K562 (cell line): Measurements from ENCODE around the gene PMF1. TPM values are rescaled to one million over a fixed set of nuclear protein-coding genes. Genes with fewer than 3 reads are reported as not detected.

Experiments used
- BRD4 ChIP-seq: fragments of 200-600 bp; sonication (generic); IDR thresholded peaks from 2 replicates; pipeline ENCODE4 v1.6.1; 2017; ENCODE audit warnings: inconsistent platforms
- EGR1 ChIP-seq: fragments of 450-650 bp; conservative IDR thresholded peaks from 2 replicates; pipeline ENCODE4 v1.6.1; 2017; ENCODE audit warnings: mild to moderate bottlenecking
- EP400 ChIP-seq: fragments of 450-650 bp; IDR thresholded peaks from 2 replicates; pipeline ENCODE4 v1.6.1; 2017; ENCODE audit warnings: antibody characterized with exemption, mild to moderate bottlenecking, moderate library complexity
- HDAC1 ChIP-seq, 2 experiments: fragments of 450-650 bp; IDR thresholded peaks; 2 replicates each; pipeline ENCODE4 v1.6.1; 2016 to 2017; ENCODE audit warnings: inconsistent platforms in 1 of 2, mild to moderate bottlenecking in 1 of 2, moderate library complexity in 1 of 2
- MEIS2 ChIP-seq: fragments of 450-650 bp; IDR thresholded peaks from 2 replicates; pipeline ENCODE4 v1.6.1; 2014; ENCODE audit warnings: mild to moderate bottlenecking; ENCODE audit not compliant: partially characterized antibody
- MYNN ChIP-seq, 2 experiments: sonication (generic); formaldehyde crosslinking in 1 of 2; IDR thresholded peaks; 2 replicates each; pipeline versions ENCODE4 v1.5.0 to v1.6.1; 2016 to 2020; ENCODE audit warnings: antibody characterized with exemption in 1 of 2, missing genetic modification reagents in 1 of 2
- POU5F1 ChIP-seq: fragments of 150-350 bp; IDR thresholded peaks from 2 replicates; pipeline ENCODE4 v1.6.1; 2014; ENCODE audit warnings: borderline replicate concordance, low read length, low read depth, mild to moderate bottlenecking; ENCODE audit not compliant: partially characterized antibody
- SIX5 ChIP-seq, 2 experiments: IDR thresholded peaks; 2 replicates each; pipeline ENCODE4 v1.6.1; 2011; ENCODE audit warnings: low read length in 2 of 2, borderline replicate concordance in 1 of 2, low read depth in 1 of 2, mild to moderate bottlenecking in 1 of 2, moderate library complexity in 1 of 2; ENCODE audit not compliant: insufficient read depth in 1 of 2
- SMARCA4 ChIP-seq: fragments of 450-650 bp; IDR thresholded peaks from 2 replicates; pipeline ENCODE4 v1.6.1; 2016
- TFAM ChIP-seq: fragments of 250-450 bp; sonication (Bioruptor Pico); conservative IDR thresholded peaks from 2 replicates; pipeline ENCODE4 v1.5.0; 2021; ENCODE audit warnings: mild to moderate bottlenecking, moderate library complexity
- ZNF124 ChIP-seq: sonication (generic); formaldehyde crosslinking; IDR thresholded peaks from 2 replicates; pipeline ENCODE4 v1.8.1; 2022; ENCODE audit warnings: missing genetic modification reagents
- ZNF696 ChIP-seq: fragments of 250-450 bp; sonication (Bioruptor Pico); conservative IDR thresholded peaks from 2 replicates; pipeline ENCODE4 v1.4.0; 2020; ENCODE audit warnings: mild to moderate bottlenecking, moderate library complexity
- ZNF780A ChIP-seq: fragments of 250-450 bp; sonication (Bioruptor Pico); IDR thresholded peaks from 2 replicates; pipeline ENCODE4 v1.5.0; 2021; ENCODE audit warnings: mild to moderate bottlenecking
- polyA plus RNA-seq, 8 experiments: library from polyadenylated mRNA; depleted of rRNA in 4 of 8; stranded (reverse) in 5 of 8; unstranded in 3 of 8; fragments of >200 nt; fragmentation: Nextera tagmentation in 2 of 8; fragmentation: Illumina TruSeq in 1 of 8; extraction: Ambion mirVana in 2 of 8; extraction: Trizol in 1 of 8; gene quantifications; 2 replicates each; pipeline versions ENCODE4 v1.2.1 to v1.2.3, GENCODE V29; 2011 to 2014; ENCODE audit warnings: inconsistent platforms in 1 of 8, missing spikeins in 1 of 8
- total RNA-seq, 7 experiments: library from RNA; depleted of rRNA in 6 of 7; stranded (reverse); fragments of >200 nt in 6 of 7; fragmentation: Illumina TruSeq in 2 of 7; extraction: Trizol in 2 of 7; gene quantifications; 2 replicates each; pipeline versions ENCODE4 v1.2.1 to v1.2.3, GENCODE V29; 2011 to 2021; ENCODE audit warnings: low replicate concordance in 1 of 7
- TF ChIP-seq, protein P1 (sequence below): fragments of 450-650 bp; IDR thresholded peaks from 2 replicates; pipeline ENCODE4 v1.6.1; 2016; ENCODE audit warnings: mild to moderate bottlenecking
- TF ChIP-seq, protein P2 (sequence below): IDR thresholded peaks from 2 replicates; pipeline ENCODE4 v1.6.1; 2011; ENCODE audit not compliant: insufficient read length; ENCODE audit errors: extremely low read depth
- TF ChIP-seq, protein P3 (sequence below), 2 experiments: fragments of 450-650 bp in 1 of 2; IDR thresholded peaks; 2 replicates each; pipeline ENCODE4 v1.6.1; 2011 to 2017; ENCODE audit warnings: low read depth in 2 of 2, antibody characterized with exemption in 1 of 2, borderline replicate concordance in 1 of 2, low read length in 1 of 2, mild to moderate bottlenecking in 1 of 2, mixed read lengths in 1 of 2; ENCODE audit not compliant: control insufficient read depth in 1 of 2
- TF ChIP-seq, protein P4 (sequence below), 3 experiments: fragments of 200-800 bp in 1 of 3; fragments of 250-450 bp in 1 of 3; fragments of 450-650 bp in 1 of 3; sonication (Bioruptor Pico) in 1 of 3; sonication (Bioruptor generic) in 1 of 3; formaldehyde crosslinking in 1 of 3; IDR thresholded peaks; 2 replicates each; pipeline versions ENCODE4 v1.6.1 to v1.8.0; 2016 to 2022; ENCODE audit warnings: mild to moderate bottlenecking in 2 of 3, missing genetic modification characterization in 2 of 3, missing compliant biosample characterization in 1 of 3, moderate library complexity in 1 of 3

The PMF1 gene
- total and polyA plus RNA-seq, 9 of the 15 experiments (the other 6 are each of a cell fraction or from before 2014, with no cell fraction given): 9.4 to 92.9 (median 71.0) TPM

DNA sequence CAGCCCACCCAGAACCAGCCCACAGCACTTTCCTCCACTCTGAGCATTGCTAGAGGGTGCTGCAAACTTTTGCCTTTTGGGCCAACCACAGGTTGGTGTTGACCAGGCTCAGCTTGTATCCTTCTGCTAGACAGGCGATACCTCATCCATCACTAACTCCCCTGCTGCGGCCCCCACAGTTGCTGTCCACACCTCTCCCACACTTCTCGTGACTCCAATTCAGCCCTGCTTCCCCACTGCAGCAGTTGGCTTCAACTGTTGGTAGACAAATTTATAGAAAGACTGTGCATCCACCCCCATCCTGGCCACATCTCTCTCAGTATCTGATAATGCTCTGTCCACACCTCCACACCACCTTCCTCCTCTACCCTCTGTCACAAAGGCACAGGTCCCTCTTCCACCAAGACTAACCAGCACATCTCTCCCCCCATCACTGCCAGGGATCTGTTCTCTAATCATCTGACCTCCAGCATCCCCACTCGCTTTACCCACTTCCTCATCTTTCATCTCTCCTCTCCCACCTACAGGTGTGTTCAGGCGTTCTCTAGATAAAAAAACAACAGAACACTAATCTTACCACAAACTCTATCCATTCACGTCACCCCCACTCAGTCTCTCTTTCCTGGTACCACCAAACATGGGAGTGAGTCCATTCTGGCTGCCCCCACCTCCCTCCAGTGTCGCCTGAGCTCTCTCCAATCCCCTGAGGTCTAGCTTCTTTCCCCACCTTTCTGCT, 34.7 kb upstream of the PMF1 start (continued):
- TF ChIP-seq, protein P1, sequence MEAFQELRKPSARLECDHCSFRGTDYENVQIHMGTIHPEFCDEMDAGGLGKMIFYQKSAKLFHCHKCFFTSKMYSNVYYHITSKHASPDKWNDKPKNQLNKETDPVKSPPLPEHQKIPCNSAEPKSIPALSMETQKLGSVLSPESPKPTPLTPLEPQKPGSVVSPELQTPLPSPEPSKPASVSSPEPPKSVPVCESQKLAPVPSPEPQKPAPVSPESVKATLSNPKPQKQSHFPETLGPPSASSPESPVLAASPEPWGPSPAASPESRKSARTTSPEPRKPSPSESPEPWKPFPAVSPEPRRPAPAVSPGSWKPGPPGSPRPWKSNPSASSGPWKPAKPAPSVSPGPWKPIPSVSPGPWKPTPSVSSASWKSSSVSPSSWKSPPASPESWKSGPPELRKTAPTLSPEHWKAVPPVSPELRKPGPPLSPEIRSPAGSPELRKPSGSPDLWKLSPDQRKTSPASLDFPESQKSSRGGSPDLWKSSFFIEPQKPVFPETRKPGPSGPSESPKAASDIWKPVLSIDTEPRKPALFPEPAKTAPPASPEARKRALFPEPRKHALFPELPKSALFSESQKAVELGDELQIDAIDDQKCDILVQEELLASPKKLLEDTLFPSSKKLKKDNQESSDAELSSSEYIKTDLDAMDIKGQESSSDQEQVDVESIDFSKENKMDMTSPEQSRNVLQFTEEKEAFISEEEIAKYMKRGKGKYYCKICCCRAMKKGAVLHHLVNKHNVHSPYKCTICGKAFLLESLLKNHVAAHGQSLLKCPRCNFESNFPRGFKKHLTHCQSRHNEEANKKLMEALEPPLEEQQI: no peak
- TF ChIP-seq ZNF780A (CRISPR knock-in tag) (no peak), EP400 (no peak), POU5F1 (no peak), EGR1 (peak; percentile 28; the same call in 1 of the 2 replicates), BRD4 (no peak), SMARCA4 (peak; percentile 12; the same call in 1 of the 2 replicates), MYNN (IDR thresholded peaks at IDR 0.05) (no peak), MYNN (CRISPR knock-in tag; IDR thresholded peaks at IDR 0.05) (no peak), HDAC1 (IDR thresholded peaks at IDR 0.05) (peak in 1 of 2 experiments; percentile 48; a peak in 2 of 4 replicates), SIX5 (IDR thresholded peaks at IDR 0.05; ENCODE audit: borderline replicate concordance in 1 of 2, insufficient read depth in 1 of 2, low read depth in 1 of 2, low read length in 2 of 2) (no peak), MEIS2 (no peak), TFAM (CRISPR knock-in tag) (no peak), ZNF124 (CRISPR knock-in tag) (no peak), ZNF696 (CRISPR knock-in tag) (no peak)
- TF ChIP-seq, protein P2, sequence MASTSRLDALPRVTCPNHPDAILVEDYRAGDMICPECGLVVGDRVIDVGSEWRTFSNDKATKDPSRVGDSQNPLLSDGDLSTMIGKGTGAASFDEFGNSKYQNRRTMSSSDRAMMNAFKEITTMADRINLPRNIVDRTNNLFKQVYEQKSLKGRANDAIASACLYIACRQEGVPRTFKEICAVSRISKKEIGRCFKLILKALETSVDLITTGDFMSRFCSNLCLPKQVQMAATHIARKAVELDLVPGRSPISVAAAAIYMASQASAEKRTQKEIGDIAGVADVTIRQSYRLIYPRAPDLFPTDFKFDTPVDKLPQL: no peak
- TF ChIP-seq, protein P3, sequence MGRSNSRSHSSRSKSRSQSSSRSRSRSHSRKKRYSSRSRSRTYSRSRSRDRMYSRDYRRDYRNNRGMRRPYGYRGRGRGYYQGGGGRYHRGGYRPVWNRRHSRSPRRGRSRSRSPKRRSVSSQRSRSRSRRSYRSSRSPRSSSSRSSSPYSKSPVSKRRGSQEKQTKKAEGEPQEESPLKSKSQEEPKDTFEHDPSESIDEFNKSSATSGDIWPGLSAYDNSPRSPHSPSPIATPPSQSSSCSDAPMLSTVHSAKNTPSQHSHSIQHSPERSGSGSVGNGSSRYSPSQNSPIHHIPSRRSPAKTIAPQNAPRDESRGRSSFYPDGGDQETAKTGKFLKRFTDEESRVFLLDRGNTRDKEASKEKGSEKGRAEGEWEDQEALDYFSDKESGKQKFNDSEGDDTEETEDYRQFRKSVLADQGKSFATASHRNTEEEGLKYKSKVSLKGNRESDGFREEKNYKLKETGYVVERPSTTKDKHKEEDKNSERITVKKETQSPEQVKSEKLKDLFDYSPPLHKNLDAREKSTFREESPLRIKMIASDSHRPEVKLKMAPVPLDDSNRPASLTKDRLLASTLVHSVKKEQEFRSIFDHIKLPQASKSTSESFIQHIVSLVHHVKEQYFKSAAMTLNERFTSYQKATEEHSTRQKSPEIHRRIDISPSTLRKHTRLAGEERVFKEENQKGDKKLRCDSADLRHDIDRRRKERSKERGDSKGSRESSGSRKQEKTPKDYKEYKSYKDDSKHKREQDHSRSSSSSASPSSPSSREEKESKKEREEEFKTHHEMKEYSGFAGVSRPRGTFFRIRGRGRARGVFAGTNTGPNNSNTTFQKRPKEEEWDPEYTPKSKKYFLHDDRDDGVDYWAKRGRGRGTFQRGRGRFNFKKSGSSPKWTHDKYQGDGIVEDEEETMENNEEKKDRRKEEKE (IDR thresholded peaks at IDR 0.05; ENCODE audit: borderline replicate concordance in 1 of 2, control insufficient read depth in 1 of 2, low read depth in 2 of 2, low read length in 1 of 2): no peak
- TF ChIP-seq, protein P4, sequence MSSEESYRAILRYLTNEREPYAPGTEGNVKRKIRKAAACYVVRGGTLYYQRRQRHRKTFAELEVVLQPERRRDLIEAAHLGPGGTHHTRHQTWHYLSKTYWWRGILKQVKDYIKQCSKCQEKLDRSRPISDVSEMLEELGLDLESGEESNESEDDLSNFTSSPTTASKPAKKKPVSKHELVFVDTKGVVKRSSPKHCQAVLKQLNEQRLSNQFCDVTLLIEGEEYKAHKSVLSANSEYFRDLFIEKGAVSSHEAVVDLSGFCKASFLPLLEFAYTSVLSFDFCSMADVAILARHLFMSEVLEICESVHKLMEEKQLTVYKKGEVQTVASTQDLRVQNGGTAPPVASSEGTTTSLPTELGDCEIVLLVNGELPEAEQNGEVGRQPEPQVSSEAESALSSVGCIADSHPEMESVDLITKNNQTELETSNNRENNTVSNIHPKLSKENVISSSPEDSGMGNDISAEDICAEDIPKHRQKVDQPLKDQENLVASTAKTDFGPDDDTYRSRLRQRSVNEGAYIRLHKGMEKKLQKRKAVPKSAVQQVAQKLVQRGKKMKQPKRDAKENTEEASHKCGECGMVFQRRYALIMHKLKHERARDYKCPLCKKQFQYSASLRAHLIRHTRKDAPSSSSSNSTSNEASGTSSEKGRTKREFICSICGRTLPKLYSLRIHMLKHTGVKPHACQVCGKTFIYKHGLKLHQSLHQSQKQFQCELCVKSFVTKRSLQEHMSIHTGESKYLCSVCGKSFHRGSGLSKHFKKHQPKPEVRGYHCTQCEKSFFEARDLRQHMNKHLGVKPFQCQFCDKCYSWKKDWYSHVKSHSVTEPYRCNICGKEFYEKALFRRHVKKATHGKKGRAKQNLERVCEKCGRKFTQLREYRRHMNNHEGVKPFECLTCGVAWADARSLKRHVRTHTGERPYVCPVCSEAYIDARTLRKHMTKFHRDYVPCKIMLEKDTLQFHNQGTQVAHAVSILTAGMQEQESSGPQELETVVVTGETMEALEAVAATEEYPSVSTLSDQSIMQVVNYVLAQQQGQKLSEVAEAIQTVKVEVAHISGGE (CRISPR knock-in tag; IDR thresholded peaks at IDR 0.05): no peak
